Panc1 (cell line): ENCODE measurements around the gene CCSAP.

Source experiments
- CTCF ChIP-seq: fragments of 450-650 bp; IDR thresholded peaks from 2 replicates; pipeline ENCODE4 v1.5.1; 2017; ENCODE audit warnings: mild to moderate bottlenecking
- POLR2AphosphoS5 ChIP-seq: IDR thresholded peaks from 2 replicates; pipeline ENCODE4 v1.6.1; 2012; ENCODE audit warnings: mild to moderate bottlenecking, low read depth, low read length, moderate library complexity
- REST ChIP-seq, 2 experiments: IDR thresholded peaks; 2 replicates each; pipeline ENCODE4 v1.6.1; 2011 to 2012; ENCODE audit warnings: low read depth in 2 of 2, control low read depth in 1 of 2, low read length in 1 of 2, mild to moderate bottlenecking in 1 of 2, moderate library complexity in 1 of 2; ENCODE audit not compliant: insufficient read depth in 1 of 2
- SIN3A ChIP-seq: IDR thresholded peaks from 2 replicates; pipeline ENCODE4 v1.6.1; 2012; ENCODE audit warnings: low read depth, mild to moderate bottlenecking, low read length, moderate library complexity, borderline replicate concordance; ENCODE audit not compliant: insufficient read depth
- TCF7L2 ChIP-seq: IDR thresholded peaks from 2 replicates; pipeline ENCODE4 v1.6.1; 2011; ENCODE audit warnings: mild to moderate bottlenecking, low read depth, low read length, inconsistent platforms

GRCh38 chr1:229347528-229347927 is 4.7 kb upstream of the CCSAP start:
- TF ChIP-seq CTCF: no peak
- TF ChIP-seq POLR2AphosphoS5: no peak
- TF ChIP-seq TCF7L2: no peak
- TF ChIP-seq REST (IDR thresholded peaks at IDR 0.05; ENCODE audit: insufficient read depth in 1 of 2, low read depth in 2 of 2, low read length in 1 of 2): no peak
- no peak for TF ChIP-seq SIN3A
